ENCODE data around the gene SLC66A1.

SLC66A1 gene

GRCh38 chr1:19365721-19366120 is 53.6 kb downstream of the SLC66A1 start:
- no peak for DNase-seq

- DNase-seq, result no peak
Measured at GRCh38 chr1:19366599-19367536, 54.7 kb downstream of the SLC66A1 start.

- no peak for DNase-seq
Measured at GRCh38 chr1:19367584-19368041, 55.5 kb downstream of the SLC66A1 start.

- DNase-seq, result no peak
Measured at GRCh38 chr1:19368050-19368449, 55.9 kb downstream of the SLC66A1 start.

GRCh38 chr1:19368964-19369363 is 56.8 kb downstream of the SLC66A1 start:
- no peak for DNase-seq

- DNase-seq, result peak; percentile 81
Measured at GRCh38 chr1:19369396-19370090, 57.4 kb downstream of the SLC66A1 start.

- no peak for DNase-seq
Measured at GRCh38 chr1:19370453-19371170, 58.5 kb downstream of the SLC66A1 start.

- DNase-seq, result no peak
Measured at GRCh38 chr1:19371226-19372135, 59.4 kb downstream of the SLC66A1 start.

- no peak for DNase-seq
Measured at GRCh38 chr1:19372136-19372514, 60.0 kb downstream of the SLC66A1 start.

- DNase-seq, result no peak
Measured at GRCh38 chr1:19372602-19373001, 60.5 kb downstream of the SLC66A1 start.

- no peak for DNase-seq
Measured at GRCh38 chr1:19373211-19374082, 61.3 kb downstream of the SLC66A1 start.

- DNase-seq, result no peak
Measured at GRCh38 chr1:19374083-19374801, 62.1 kb downstream of the SLC66A1 start.

- no peak for DNase-seq
Measured at GRCh38 chr1:19374926-19375325, 62.8 kb downstream of the SLC66A1 start.

GRCh38 chr1:19375631-19376400 is 63.7 kb downstream of the SLC66A1 start:
- no peak for DNase-seq

- no peak for DNase-seq
Measured at GRCh38 chr1:19376428-19377372, 64.6 kb downstream of the SLC66A1 start.

- no peak for DNase-seq
Measured at GRCh38 chr1:19377812-19378718, 65.9 kb downstream of the SLC66A1 start.

Measured in islet precursor cell (in vitro differentiated cells).